ENCODE measurements around the gene RAPGEF2. TPM values are rescaled to one million over a fixed set of nuclear protein-coding genes. Genes with fewer than 3 reads are reported as not detected.

The RAPGEF2 gene
- total RNA-seq, 1 experiment from 2014 or later = 17.6 TPM

GRCh38 chr4:159238631-159239030 is 135.8 kb downstream of the RAPGEF2 start:
- no peaks in the 10 kb centered on the region for H3K4me1 ChIP-seq (ENCODE audit: control insufficient read depth, insufficient read depth, low read length)
- ATAC-seq = no peak
- in situ Hi-C loops (cut with HindIII; ENCODE audit: low pct_unique_long_range_greater_than_20kb, low sequenced_read_pairs) (no loop called here), intact Hi-C loops (cut with micrococcal nuclease; ENCODE audit: unreplicated experiment) (no loop called here)
- H3K27ac ChIP-seq (ENCODE audit: low read length) = no peak overlapping the region
- no TSS peak for BruUV-seq (replicated peaks)
- TF ChIP-seq REST (IDR thresholded peaks at IDR 0.05; ENCODE audit: insufficient read depth in 1 of 2, low read depth in 2 of 2, low read length in 1 of 2) (no peak), CTCF (IDR thresholded peaks at IDR 0.05) (no peak), SIN3A (IDR thresholded peaks at IDR 0.05; ENCODE audit: borderline replicate concordance, insufficient read depth, low read depth, low read length) (no peak), POLR2AphosphoS5 (IDR thresholded peaks at IDR 0.05; ENCODE audit: low read depth, low read length) (no peak), TCF7L2 (IDR thresholded peaks at IDR 0.05; ENCODE audit: low read depth, low read length) (no peak)
- H3K36me3 ChIP-seq (ENCODE audit: control insufficient read depth, insufficient read depth, low read length) = no peaks in the 10 kb centered on the region
- no peak overlapping the region for H3K4me3 ChIP-seq (ENCODE audit: low read depth in 2 of 2, low read length in 2 of 2)
- CTCF ChIA-PET = no interaction called here
- POLR2A ChIA-PET = no interaction called here
- no peaks in the 10 kb centered on the region for H3K9me3 ChIP-seq (ENCODE audit: control insufficient read depth, insufficient read depth, low read depth, low read length)
- no peak for DNase-seq (ENCODE audit: low read depth, low spot score)
- no peaks in the 10 kb centered on the region for H3K27me3 ChIP-seq (ENCODE audit: control insufficient read depth, insufficient read depth, low read length)

- no peak for DNase-seq (ENCODE audit: low read depth, low spot score)
- CTCF ChIA-PET = no interaction called here
- in situ Hi-C loops (cut with HindIII; ENCODE audit: low pct_unique_long_range_greater_than_20kb, low sequenced_read_pairs) = no loop called here
These were observed 136.8 kb downstream of the RAPGEF2 start for GRCh38 chr4:159239629-159240028.

More at GRCh38 chr4:159239629-159240028, 136.8 kb downstream of the RAPGEF2 start:
- intact Hi-C loops (cut with micrococcal nuclease; ENCODE audit: unreplicated experiment) = no loop called here
- ATAC-seq = no peak
- Histone ChIP-seq H3K27me3 (ENCODE audit: control insufficient read depth, insufficient read depth, low read length) (no peaks in the 10 kb centered on the region), H3K4me1 (ENCODE audit: control insufficient read depth, insufficient read depth, low read length) (no peaks in the 10 kb centered on the region), H3K9me3 (ENCODE audit: control insufficient read depth, insufficient read depth, low read depth, low read length) (no peaks in the 10 kb centered on the region), H3K27ac (ENCODE audit: low read length) (no peak overlapping the region), H3K36me3 (ENCODE audit: control insufficient read depth, insufficient read depth, low read length) (no peaks in the 10 kb centered on the region), H3K4me3 (ENCODE audit: low read depth in 2 of 2, low read length in 2 of 2) (no peak overlapping the region)
- POLR2A ChIA-PET = no interaction called here
- no peak for TF ChIP-seq SIN3A (IDR thresholded peaks at IDR 0.05; ENCODE audit: borderline replicate concordance, insufficient read depth, low read depth, low read length)
- TF ChIP-seq TCF7L2 (IDR thresholded peaks at IDR 0.05; ENCODE audit: low read depth, low read length) = no peak
- no peak for TF ChIP-seq POLR2AphosphoS5 (IDR thresholded peaks at IDR 0.05; ENCODE audit: low read depth, low read length)
- no peak for TF ChIP-seq REST (IDR thresholded peaks at IDR 0.05; ENCODE audit: insufficient read depth in 1 of 2, low read depth in 2 of 2, low read length in 1 of 2)
- TF ChIP-seq CTCF (IDR thresholded peaks at IDR 0.05) = no peak
- no TSS peak for BruUV-seq (replicated peaks)

Measured in Panc1 (cell line).